Smooth muscle cell of bladder (primary cell): ENCODE measurements around the gene DENND4A. TPM values are rescaled to one million over a fixed set of nuclear protein-coding genes. Genes with fewer than 3 reads are reported as not detected.

Experiments
- total RNA-seq: library from RNA; depleted of rRNA; stranded (reverse); fragments of >200 nt; gene quantifications from 2 replicates; pipeline ENCODE4 v1.2.3, GENCODE V29; 2014

DENND4A gene
- 21.2 and 21.4 TPM in 2 replicates for total RNA-seq

DNA sequence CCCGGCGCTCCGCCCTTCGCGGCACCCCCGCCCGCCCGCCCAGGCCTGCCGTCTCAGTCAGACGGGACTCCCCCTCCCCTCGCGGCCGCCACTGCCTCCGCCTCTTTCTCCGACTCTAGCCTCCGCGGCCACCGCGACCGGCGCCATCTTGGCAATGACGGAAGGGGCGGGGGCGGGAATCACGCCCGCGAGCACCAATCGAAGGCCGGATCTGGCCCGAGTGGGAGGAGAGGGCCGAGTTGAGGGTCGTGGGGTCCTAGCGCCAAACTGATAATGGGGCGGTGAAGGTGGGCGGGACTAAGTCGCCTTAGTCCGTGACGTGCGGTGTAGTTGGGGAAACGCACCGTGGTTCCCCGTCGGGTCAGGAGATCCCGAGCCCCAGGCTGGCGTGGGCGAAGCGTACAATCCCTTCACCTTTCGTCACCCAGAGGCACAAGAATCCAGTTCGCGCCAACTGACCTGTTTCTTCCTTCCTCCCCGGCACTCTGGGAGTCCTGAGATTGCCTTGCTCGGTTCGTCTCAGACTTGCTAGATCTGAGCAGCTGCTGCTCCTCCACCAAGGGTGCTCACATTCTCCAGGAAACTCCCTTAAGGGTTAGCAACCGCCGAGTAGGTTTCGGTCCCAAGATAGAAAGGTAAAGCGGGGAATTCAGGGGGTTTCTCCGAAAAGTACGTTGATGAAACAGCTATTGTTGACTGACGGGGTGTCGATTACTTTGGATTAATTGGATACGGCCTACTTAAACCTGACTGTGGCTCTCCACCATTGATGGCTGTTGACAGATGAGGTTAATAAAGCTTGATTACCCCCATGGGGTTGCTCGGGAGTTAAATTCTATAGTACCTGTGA, at the start of gene DENND4A:
TSS of gene DENND4A (minus strand) at position 156 of the 850 bp plus-strand sequence. CDS start 35,843 bp downstream, outside the sequence.

DNA sequence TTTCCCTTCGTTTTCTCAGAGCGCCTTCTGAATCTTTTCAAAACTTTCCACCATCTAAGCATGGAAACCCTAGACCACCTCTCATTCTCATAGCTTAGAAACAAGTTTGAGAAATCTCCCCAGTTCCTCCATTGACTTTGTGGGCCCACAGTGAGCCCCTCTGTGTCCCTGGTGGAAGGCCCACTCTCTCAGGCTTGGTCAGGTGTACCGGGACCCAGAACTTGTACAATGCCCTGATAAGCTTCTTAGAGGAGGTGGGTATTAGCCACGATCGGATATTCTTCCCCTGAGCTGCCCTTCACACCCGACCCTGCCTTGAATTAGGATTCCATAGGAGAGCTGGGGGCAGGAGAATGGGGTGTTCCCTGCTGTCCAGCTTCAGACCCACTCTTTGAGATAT, 170.5 kb downstream of the DENND4A start, which contains the start of gene SLC24A1:
TSS of gene SLC24A1 (plus strand) at position 301 of the 400 bp plus-strand sequence. CDS start 2,143 bp downstream, outside the sequence.

DNA sequence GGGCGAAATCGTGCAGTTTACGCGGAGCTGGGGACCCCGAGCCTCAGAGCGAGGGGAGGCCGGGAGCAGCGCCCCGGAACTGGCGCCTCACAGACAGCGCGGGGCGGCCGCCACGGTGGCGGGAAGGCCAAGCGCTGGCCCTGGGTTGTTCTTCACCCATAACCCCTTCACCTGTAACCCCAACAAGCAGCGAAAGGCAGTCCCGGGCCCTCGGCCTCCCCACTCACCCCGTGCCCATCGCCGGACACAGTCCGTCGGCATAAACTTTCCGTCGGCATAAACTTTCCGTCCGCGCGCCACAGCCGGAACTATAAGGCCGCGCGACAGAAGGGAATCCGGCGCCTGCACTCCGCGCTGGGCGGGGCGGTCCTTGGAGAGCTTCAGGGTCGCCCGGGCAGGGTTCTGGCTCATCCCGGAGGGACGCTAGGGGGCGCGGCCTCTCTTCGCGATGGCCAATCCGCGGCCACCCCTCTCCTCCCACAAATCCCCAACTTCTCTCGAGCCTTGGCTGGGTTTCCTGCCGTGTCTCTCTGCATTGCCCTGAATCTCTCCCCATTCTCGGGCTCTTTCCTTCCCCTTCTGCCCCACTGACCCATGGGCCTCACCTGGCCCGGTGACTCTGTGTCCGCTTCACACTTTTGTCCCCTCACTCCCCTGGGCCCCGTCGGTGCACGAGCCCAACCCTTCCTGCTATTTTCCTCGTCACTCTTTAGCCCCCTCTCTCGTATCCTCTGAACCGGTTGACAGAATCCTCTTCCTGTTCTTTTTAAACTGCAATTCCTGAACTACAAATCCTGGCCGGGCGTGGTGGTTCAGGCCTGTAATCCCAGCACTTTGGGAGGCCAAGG, 181.0 kb downstream of the DENND4A start, which contains the start of gene INTS14:
TSS of gene INTS14 (minus strand) at position 261 of the 848 bp plus-strand sequence. CDS start 3,751 bp downstream, outside the sequence.

Other genes with a start within 250 kb of the DENND4A start
- 23.5 and 31.2 TPM in 2 replicates for gene INTS14, start 181.2 kb downstream of the DENND4A start, total RNA-seq
- gene SLC24A1, start 170.4 kb downstream of the DENND4A start, total RNA-seq = 2.4 and 3.1 TPM in 2 replicates
- gene RAB11A, start 77.2 kb upstream of the DENND4A start, total RNA-seq = 65.8 and 106 TPM in 2 replicates